ENCODE data around the gene CACNA1C.
"Not testable (repeated sequence)": the region's sequence is repeated elsewhere in the genome, so short reads cannot be mapped to it uniquely, and the experiment has no call there.

The CACNA1C gene

GRCh38 chr12:2112401-2112800 is 59.6 kb downstream of the CACNA1C start:
- no peak for DNase-seq (ENCODE audit: low read depth)

GRCh38 chr12:2113119-2113912 is 60.5 kb downstream of the CACNA1C start:
- DNase-seq (ENCODE audit: low read depth): no peak

- no peak for DNase-seq (ENCODE audit: low read depth)
Measured at GRCh38 chr12:2114071-2114470, 61.3 kb downstream of the CACNA1C start.

GRCh38 chr12:2115101-2115845 is 62.5 kb downstream of the CACNA1C start:
- no peak for DNase-seq (ENCODE audit: low read depth)

- no peak for DNase-seq (ENCODE audit: low read depth)
Measured at GRCh38 chr12:2117541-2117940, 64.8 kb downstream of the CACNA1C start.

GRCh38 chr12:2118061-2118460 is 65.3 kb downstream of the CACNA1C start:
- DNase-seq (ENCODE audit: low read depth): no peak

GRCh38 chr12:2118481-2119255 is 65.9 kb downstream of the CACNA1C start:
- DNase-seq (ENCODE audit: low read depth): no peak

GRCh38 chr12:2119266-2119665 is 66.5 kb downstream of the CACNA1C start:
- DNase-seq (ENCODE audit: low read depth): no peak

GRCh38 chr12:2120982-2121758 is 68.4 kb downstream of the CACNA1C start:
- no peak for DNase-seq (ENCODE audit: low read depth)

- no peak for DNase-seq (ENCODE audit: low read depth)
Measured at GRCh38 chr12:2124466-2125023, 71.8 kb downstream of the CACNA1C start.

- DNase-seq (ENCODE audit: low read depth): no peak
Measured at GRCh38 chr12:2125651-2126522, 73.1 kb downstream of the CACNA1C start.

- DNase-seq (ENCODE audit: low read depth): no peak
Measured at GRCh38 chr12:2126676-2127406, 74.1 kb downstream of the CACNA1C start.

- DNase-seq (ENCODE audit: low read depth): no peak
Measured at GRCh38 chr12:2129076-2129475, 76.3 kb downstream of the CACNA1C start.

- DNase-seq (ENCODE audit: low read depth): not testable (repeated sequence)
Measured at GRCh38 chr12:2135661-2136418, 83.1 kb downstream of the CACNA1C start.

GRCh38 chr12:2136901-2137300 is 84.1 kb downstream of the CACNA1C start:
- DNase-seq (ENCODE audit: low read depth): no peak

- DNase-seq (ENCODE audit: low read depth): no peak
Measured at GRCh38 chr12:2137711-2138110, 84.9 kb downstream of the CACNA1C start.

- no peak for DNase-seq (ENCODE audit: low read depth)
Measured at GRCh38 chr12:2138294-2138693, 85.5 kb downstream of the CACNA1C start.

- no peak for DNase-seq (ENCODE audit: low read depth)
Measured at GRCh38 chr12:2138871-2139308, 86.1 kb downstream of the CACNA1C start.

GRCh38 chr12:2139651-2140050 is 86.9 kb downstream of the CACNA1C start:
- no peak for DNase-seq (ENCODE audit: low read depth)

Data from activated T-cell treated with anti-CD3 and anti-CD28 coated beads for 48 hours (primary cell).